ENCODE measurements around the gene OR10P1.

Gene OR10P1

GRCh38 chr12:55652352-55652751 lies 15.7 kb downstream of the OR10P1 start:
- DNase-seq (ENCODE audit: low spot score) = no peak

GRCh38 chr12:55653031-55653430 lies 16.3 kb downstream of the OR10P1 start:
- DNase-seq (ENCODE audit: low spot score) = no peak

- no peak for DNase-seq (ENCODE audit: low spot score)
Observed at GRCh38 chr12:55654511-55655214, 18.0 kb downstream of the OR10P1 start.

GRCh38 chr12:55657212-55657611 lies 20.5 kb downstream of the OR10P1 start:
- DNase-seq (ENCODE audit: low spot score) = no peak

- no peak for DNase-seq (ENCODE audit: low spot score)
Observed at GRCh38 chr12:55658212-55658611, 21.5 kb downstream of the OR10P1 start.

- no peak for DNase-seq (ENCODE audit: low spot score)
Observed at GRCh38 chr12:55658635-55659391, 22.1 kb downstream of the OR10P1 start.

GRCh38 chr12:55659486-55660385 lies 23.0 kb downstream of the OR10P1 start:
- DNase-seq (ENCODE audit: low spot score) = no peak

- no peak for DNase-seq (ENCODE audit: low spot score)
Observed at GRCh38 chr12:55663391-55663790, 26.7 kb downstream of the OR10P1 start.

- DNase-seq (ENCODE audit: low spot score) = no peak
Observed at GRCh38 chr12:55664826-55665225, 28.1 kb downstream of the OR10P1 start.

GRCh38 chr12:55666508-55666907 lies 29.8 kb downstream of the OR10P1 start:
- no peak for DNase-seq (ENCODE audit: low spot score)

- no peak for DNase-seq (ENCODE audit: low spot score)
Observed at GRCh38 chr12:55670276-55670675, 33.6 kb downstream of the OR10P1 start.

GRCh38 chr12:55671746-55672145 lies 35.1 kb downstream of the OR10P1 start:
- DNase-seq (ENCODE audit: low spot score) = no peak

- no peak for DNase-seq (ENCODE audit: low spot score)
Observed at GRCh38 chr12:55673638-55674037, 36.9 kb downstream of the OR10P1 start.

- DNase-seq (ENCODE audit: low spot score) = no peak
Observed at GRCh38 chr12:55675666-55676065, 39.0 kb downstream of the OR10P1 start.

- no peak for DNase-seq (ENCODE audit: low spot score)
Observed at GRCh38 chr12:55676707-55677106, 40.0 kb downstream of the OR10P1 start.

GRCh38 chr12:55679691-55680090 lies 43.0 kb downstream of the OR10P1 start:
- peak; percentile 17 for DNase-seq (ENCODE audit: low spot score)

GRCh38 chr12:55681142-55682077 lies 44.7 kb downstream of the OR10P1 start:
- DNase-seq (ENCODE audit: low spot score) = peak; percentile 64

- DNase-seq (ENCODE audit: low spot score) = no peak
Observed at GRCh38 chr12:55682087-55682796, 45.5 kb downstream of the OR10P1 start.

GRCh38 chr12:55683676-55684075 lies 47.0 kb downstream of the OR10P1 start:
- DNase-seq (ENCODE audit: low spot score) = peak; percentile 12

GRCh38 chr12:55684761-55685370 lies 48.2 kb downstream of the OR10P1 start:
- DNase-seq (ENCODE audit: low spot score) = peak; percentile 49
